GM10266 (cell line): Measurements from ENCODE around the gene CFAP61.

Experiments
- DNase-seq: peaks from one replicate; pipeline ENCODE4 v3.0.0; 2012; ENCODE audit errors: extremely low spot score
- CTCF ChIP-seq: IDR thresholded peaks from 2 replicates; pipeline ENCODE4 v1.5.1; 2012; ENCODE audit warnings: mild to moderate bottlenecking, low read depth; ENCODE audit not compliant: control insufficient read depth, insufficient read depth; ENCODE audit errors: missing control alignments

Gene CFAP61

GRCh38 chr20:20322912-20323311 is 270.6 kb downstream of the CFAP61 start:
- TF ChIP-seq CTCF: no peak
- DNase-seq: no peak

DNA sequence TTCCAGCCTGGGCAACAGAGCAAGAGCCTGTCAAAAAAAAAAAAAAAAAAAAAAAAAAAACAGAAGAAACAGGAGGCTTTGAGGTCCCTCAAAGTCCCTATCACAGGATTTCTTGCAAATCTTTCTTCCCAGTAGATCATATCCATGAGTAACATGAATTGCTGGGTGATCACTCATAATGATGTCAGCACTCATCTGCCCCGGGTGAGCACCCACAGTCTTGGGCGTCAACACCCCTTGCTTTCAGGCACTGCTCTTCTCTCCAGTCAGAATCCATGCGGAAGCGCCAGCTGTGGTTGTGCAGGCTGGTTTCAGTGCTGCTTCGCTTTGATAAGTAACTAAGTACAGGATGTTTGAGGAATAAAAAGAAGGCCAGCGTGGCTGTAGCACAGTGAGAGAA is 275.4 kb downstream of the CFAP61 start:
- TF ChIP-seq CTCF: no peak
- no peak for DNase-seq

- DNase-seq: no peak
These were observed 277.2 kb downstream of the CFAP61 start for GRCh38 chr20:20329564-20329963.

GRCh38 chr20:20331156-20331555 is 278.8 kb downstream of the CFAP61 start:
- no peak for DNase-seq

More at GRCh38 chr20:20329564-20329963, 277.2 kb downstream of the CFAP61 start:
- TF ChIP-seq CTCF: no peak

GRCh38 chr20:20331817-20332216 is 279.5 kb downstream of the CFAP61 start:
- DNase-seq: no peak

More at GRCh38 chr20:20331156-20331555, 278.8 kb downstream of the CFAP61 start:
- TF ChIP-seq CTCF: no peak

DNA sequence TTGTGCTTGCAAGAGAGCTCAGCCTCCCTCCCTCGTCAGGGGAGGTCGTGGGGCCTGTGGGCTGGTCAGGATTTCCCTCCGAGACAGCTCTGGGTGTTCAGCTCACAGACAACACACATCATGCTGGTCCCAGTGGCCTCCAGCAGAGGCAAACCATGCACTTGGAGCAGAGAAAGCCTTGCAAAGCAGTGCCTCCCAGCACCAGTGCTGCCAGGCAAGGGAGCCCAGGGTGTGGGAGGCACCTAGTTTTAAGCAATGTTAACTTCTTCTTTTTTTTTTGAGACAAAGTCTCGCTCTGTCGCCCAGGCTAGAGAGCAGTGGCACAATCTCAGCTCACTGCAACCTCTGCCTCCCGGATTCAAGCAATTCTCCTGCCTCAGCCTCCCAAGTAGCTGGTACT is 281.5 kb downstream of the CFAP61 start:
- DNase-seq: no peak
- no peak for TF ChIP-seq CTCF

More at GRCh38 chr20:20331817-20332216, 279.5 kb downstream of the CFAP61 start:
- TF ChIP-seq CTCF: no peak

- TF ChIP-seq CTCF: no peak
- peak; percentile 72 for DNase-seq
These were observed 282.2 kb downstream of the CFAP61 start for GRCh38 chr20:20334489-20334888.
